A375 (cell line): ENCODE results near the gene SNRPD1. TPM values are rescaled to one million over a fixed set of nuclear protein-coding genes. Genes with fewer than 3 reads are reported as not detected.

Experiments used
- small RNA-seq: library from RNA; depleted of rRNA; stranded (forward); fragments of <200 nt; gene quantifications from one replicate; pipeline ENCODE3, GENCODE V24; 2014
- total RNA-seq: library from RNA; depleted of rRNA; stranded (reverse); fragments of >200 nt; shearing (Covaris generic); gene quantifications from 2 replicates; pipeline ENCODE4 v1.2.3, GENCODE V29; 2014; rRNA removed

The SNRPD1 gene
- total RNA-seq: 131 and 136 TPM in 2 replicates

GRCh38 chr18:21612125-21613039 is at the start of gene SNRPD1:
Gene SNRPD1 (plus strand): TSS chr18:21612314. CDS start chr18:21612430, 116 bp downstream.

DNA sequence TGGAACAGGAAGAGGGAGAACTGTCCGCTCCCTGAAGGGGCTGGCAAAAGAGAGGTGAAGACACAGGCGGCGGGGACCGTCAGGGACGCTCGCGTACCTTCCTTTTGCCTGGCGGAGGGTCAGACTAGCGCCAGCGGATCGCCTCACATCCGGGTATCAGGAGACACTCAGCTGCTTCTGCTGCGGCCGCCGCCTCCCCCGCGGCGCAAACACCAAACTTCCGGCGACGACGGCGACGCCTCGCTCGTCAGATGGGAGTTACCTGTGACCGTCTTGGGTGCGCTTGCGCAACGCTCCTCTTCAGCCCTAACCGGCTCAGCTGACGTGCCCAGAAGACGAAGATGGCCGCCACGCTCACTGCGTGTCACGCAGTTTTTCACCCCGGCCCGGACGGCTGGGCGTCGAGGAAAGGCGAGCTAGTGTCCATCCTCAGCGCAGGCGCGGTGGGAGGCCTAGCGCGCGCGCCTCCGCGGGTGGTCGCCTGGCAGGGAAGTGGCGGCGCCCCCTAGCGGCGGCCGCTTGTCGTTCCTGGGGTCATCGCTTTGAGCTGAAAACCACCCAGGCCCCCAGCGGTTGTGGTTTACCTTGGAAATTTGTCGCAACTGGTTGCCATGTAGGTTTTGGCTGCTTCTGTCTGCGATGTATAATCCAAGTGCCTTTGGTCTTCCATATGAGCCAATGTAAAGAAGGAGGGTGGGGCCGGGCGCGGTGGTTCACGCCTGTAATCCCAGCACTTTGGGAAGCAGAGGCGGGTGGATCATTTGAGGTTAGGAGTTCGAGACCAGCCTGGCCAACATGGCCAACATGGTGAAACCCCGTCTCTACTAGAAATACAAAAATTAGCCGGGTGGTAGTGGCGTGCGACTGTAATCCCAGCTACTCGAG is 11.3 kb upstream of the SNRPD1 start, which contains the start of gene ESCO1:
Gene ESCO1 (minus strand): TSS at position 179 of the 885 bp plus-strand sequence. CDS start 25,861 bp downstream, outside the sequence.

Small RNA genes lying within 50 kb of the gene (small RNA-seq; reads per million reads assigned to genes)
- gene MIR320C1: not detected

Other genes with a start within 250 kb of the SNRPD1 start
- 9.0 and 11.3 TPM in 2 replicates for gene ESCO1, start 11.6 kb upstream of the SNRPD1 start, total RNA-seq
- gene ABHD3, start 92.5 kb downstream of the SNRPD1 start, total RNA-seq: 4.8 and 5.6 TPM in 2 replicates
- 18.0 and 24.5 TPM in 2 replicates for gene MIB1, start 128.5 kb downstream of the SNRPD1 start, total RNA-seq